ENCODE measurements around the gene EQTN.

DNA sequence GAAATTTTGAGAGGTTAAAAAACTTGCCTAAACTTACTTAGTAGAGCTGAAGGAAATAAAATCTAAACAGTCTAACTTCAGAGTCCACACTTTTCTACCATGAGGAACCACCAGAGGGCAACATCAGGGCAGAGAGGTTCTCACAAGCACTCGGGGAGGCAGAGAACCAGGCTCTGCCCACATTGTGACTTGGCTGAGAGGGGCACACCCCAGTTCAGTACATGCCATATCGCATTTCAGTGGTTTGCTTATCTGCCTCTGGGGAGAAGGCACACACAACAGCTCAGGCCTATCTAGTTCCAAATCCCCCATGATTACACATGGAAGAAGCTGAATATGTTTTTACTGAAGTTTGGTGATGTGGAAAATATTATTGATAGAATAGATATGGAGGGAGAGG is 49.2 kb downstream of the EQTN start:
- no peak for TF ChIP-seq POLR2A (IDR thresholded peaks at IDR 0.05; ENCODE audit: insufficient read depth in 1 of 2, low read depth in 2 of 2, low read length in 2 of 2)
- TF ChIP-seq TBP (CRISPR knock-in tag; IDR thresholded peaks at IDR 0.05), result no peak
- TF ChIP-seq ZFP1 (CRISPR knock-in tag; IDR thresholded peaks at IDR 0.05), result no peak
- no peak for TF ChIP-seq JUND (CRISPR knock-in tag; IDR thresholded peaks at IDR 0.05)
- no peak for TF ChIP-seq JUN (CRISPR knock-in tag; IDR thresholded peaks at IDR 0.05)

Data from HepG2 (cell line).